KOPT-K1 (cell line): ENCODE data around the gene IVNS1ABP.
A peak's percentile ranks its signal among the peaks of the same experiment; 100 is the strongest.
"Not testable (repeated sequence)": the region's sequence is repeated elsewhere in the genome, so short reads cannot be mapped to it uniquely, and the experiment has no call there.

ENCODE experiments used
- H3K27ac ChIP-seq: fragments of 200-600 bp; sonication (generic); 2 replicates; pipeline ENCODE4 v1.5.1; 2016; ENCODE audit warnings: antibody characterized with exemption, mild to moderate bottlenecking, low read depth, low read length; ENCODE audit not compliant: poor library complexity, severe bottlenecking
- H3K36me3 ChIP-seq: fragments of 200-600 bp; sonication (generic); 2 replicates; pipeline ENCODE4 v1.5.1; 2017; ENCODE audit warnings: antibody characterized with exemption, mild to moderate bottlenecking, low read length, moderate library complexity; ENCODE audit not compliant: insufficient read depth
- H3K9me3 ChIP-seq: fragments of 200-600 bp; sonication (generic); 2 replicates; pipeline ENCODE4 v1.5.1; 2017; ENCODE audit warnings: antibody characterized with exemption, low read length, mild to moderate bottlenecking; ENCODE audit not compliant: insufficient read depth, poor library complexity, severe bottlenecking

The IVNS1ABP gene

DNA sequence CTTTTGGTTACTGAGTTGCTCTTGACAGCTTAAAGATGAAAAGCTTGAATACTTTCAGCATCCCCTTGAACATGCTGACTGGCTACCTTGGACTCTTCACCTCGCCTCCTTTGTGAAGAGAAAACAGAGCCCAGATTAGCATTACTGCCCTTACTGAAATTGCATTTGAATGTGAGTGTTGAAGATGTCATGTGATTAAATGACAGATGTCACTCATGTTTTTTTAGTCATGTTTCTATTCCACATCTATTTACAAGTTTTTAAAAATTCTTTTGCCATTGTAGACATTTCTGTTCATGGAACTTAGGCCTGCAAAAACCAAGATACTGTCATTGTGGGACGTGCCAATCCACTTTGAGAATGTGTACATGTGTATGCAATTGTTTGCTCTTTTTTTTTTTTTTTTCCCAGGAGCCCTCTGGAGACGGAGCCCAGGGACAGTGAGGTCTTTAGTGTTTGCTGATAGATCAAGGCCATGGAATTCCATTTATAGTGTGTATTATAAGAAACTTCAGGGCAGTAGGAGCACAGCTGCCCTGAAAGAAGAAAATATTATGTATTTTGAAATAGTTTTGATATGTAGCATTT, 25.7 kb upstream of the IVNS1ABP start:
- Histone ChIP-seq H3K36me3 (no peaks in the 10 kb centered on the region), H3K27ac (no peak overlapping the region), H3K9me3 (no peaks in the 10 kb centered on the region)

DNA sequence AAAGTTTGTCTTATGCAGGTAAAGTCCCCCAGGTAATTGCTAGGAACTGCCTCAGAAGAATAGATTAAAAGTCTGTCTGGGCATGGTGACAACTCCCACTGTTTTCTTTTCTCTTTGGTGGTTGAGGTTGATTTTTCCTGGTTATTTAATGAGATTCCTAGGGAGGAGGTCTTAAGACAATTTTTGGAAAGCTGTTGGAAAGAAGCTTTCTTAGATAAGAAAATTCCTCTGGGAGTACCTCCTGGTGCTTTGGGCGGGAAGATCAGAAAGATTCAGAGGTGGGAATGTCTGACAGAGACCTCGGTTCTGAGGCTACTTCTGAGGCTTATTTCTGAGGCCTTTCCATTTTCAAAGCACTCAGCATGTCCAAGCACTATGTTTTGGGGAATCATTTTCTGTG, 25.0 kb upstream of the IVNS1ABP start:
- Histone ChIP-seq H3K9me3 (no peaks in the 10 kb centered on the region), H3K36me3 (no peaks in the 10 kb centered on the region)

GRCh38 chr1:185341196-185341781, 24.2 kb upstream of the IVNS1ABP start:
- no peaks in the 10 kb centered on the region for H3K36me3 ChIP-seq
- H3K27ac ChIP-seq = no peak overlapping the region
- H3K9me3 ChIP-seq = no peaks in the 10 kb centered on the region

More for the DNA sequence above, 25.0 kb upstream of the IVNS1ABP start:
- no peak overlapping the region for H3K27ac ChIP-seq

DNA sequence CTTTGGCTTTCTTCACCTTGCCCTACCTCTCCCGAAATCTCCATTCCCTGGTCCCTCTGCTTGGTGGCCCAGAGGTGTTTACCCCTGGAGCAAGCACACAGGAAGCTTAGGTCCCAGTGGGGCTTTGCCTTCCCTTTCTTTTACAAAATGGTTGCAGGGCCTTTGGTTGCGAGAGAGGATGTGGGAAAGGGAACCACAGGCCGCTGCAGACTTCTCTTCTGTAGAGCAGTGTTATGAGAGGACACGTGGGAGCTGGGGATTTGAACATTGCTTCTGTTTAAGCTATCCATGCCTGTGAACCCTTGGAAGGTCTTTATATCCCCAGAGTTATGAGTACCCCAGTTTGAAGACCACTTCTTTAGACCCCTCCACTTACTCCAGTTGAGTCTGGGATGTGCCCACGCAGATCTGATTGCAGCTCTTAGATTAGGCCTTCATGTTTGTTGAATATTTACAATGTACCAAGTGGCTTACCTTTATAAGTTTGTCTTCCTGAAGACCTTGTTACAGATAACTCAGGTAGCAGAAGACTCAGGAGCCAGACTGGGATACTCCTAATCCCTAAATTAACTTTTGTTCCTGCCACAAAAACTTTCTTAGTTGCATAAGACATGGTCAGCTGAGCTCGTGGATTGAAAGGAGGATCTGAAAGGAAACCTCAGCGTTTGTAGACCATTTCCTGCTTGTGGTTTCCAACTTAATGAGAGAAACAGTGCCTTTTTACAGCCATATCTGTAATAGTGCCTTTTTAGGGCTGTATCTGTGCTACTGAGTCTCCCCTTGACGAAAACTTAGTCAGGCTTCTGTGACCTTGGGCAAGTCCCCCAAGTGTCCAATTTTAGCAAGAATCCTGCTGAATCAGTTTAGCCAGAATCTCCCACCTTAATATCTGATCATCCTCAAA, 21.9 kb upstream of the IVNS1ABP start:
- H3K9me3 ChIP-seq = no peaks in the 10 kb centered on the region
- H3K27ac ChIP-seq = peak overlapping the region; percentile 44
- no peaks in the 10 kb centered on the region for H3K36me3 ChIP-seq

DNA sequence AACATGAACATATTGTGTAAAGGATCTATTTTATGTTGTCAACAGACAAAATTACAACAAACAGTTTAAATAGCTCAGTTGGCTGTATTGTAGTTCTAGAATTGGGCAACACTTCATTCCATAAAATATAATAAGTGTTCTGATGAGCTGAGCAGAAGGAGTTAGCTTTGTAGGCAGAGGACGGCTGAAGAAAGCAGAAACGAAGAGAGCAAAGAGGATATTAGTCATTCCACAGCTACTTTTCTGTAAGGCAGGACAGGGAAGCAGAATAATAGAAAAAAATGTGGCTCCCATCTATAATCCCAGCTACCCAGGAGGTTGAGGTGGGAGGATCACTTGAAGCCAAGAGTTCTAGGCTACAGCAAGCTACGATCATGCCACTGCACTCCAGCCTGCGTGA, 20.2 kb upstream of the IVNS1ABP start:
- Histone ChIP-seq H3K27ac (no peak overlapping the region), H3K9me3 (no peaks in the 10 kb centered on the region), H3K36me3 (no peaks in the 10 kb centered on the region)

DNA sequence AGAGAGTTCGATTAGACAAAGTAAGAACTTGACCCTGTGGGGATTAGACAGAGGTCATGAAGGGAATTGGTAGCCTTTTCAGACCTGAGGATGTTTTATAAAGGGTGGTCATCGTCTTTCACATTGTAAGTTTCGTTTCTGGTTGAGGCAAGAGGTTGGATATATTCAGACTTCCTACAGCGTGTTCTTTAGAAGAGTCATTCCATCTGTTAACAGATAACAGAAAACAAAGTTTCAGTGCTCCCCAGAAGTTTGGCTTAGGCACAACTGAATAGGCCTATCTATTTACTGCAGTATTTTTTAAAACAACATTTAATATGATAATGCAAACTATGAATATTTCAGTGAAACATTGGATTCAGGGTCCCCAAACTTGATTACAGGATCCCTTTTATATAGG, 17.1 kb upstream of the IVNS1ABP start:
- no peaks in the 10 kb centered on the region for H3K36me3 ChIP-seq
- no peak overlapping the region for H3K27ac ChIP-seq

DNA sequence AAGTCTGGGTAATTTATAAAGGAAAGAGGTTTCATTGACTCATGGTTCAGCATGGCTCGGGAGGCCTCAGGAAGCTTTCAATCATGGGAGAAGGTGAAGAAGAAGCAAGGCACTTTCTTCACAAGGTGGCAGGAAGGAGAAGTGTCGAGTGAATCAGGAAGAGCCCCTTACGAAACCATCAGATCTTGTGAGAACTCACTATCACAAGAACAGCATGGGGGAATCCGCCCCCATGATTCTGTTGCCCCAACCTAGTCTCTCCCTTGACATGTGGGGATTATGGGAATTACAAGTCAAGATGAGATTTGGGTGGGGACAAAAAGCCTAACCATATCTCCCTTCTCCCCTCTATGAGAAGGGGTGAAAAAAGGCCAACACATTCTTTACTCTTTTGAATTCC, 11.2 kb upstream of the IVNS1ABP start:
- Histone ChIP-seq H3K9me3 (no peaks in the 10 kb centered on the region), H3K27ac (no peak overlapping the region), H3K36me3 (no peaks in the 10 kb centered on the region)

More for the DNA sequence above, 17.1 kb upstream of the IVNS1ABP start:
- H3K9me3 ChIP-seq = no peaks in the 10 kb centered on the region

GRCh38 chr1:185325413-185325812, 8.4 kb upstream of the IVNS1ABP start:
- H3K27ac ChIP-seq = no peak overlapping the region
- no peaks in the 10 kb centered on the region for H3K9me3 ChIP-seq
- no peaks in the 10 kb centered on the region for H3K36me3 ChIP-seq

- Histone ChIP-seq H3K9me3 (no peaks in the 10 kb centered on the region), H3K27ac (no peak overlapping the region), H3K36me3 (no peaks in the 10 kb centered on the region)
Observed at GRCh38 chr1:185324118-185324517, 7.1 kb upstream of the IVNS1ABP start.

GRCh38 chr1:185322636-185323035, 5.6 kb upstream of the IVNS1ABP start:
- H3K9me3 ChIP-seq = no peaks in the 10 kb centered on the region
- H3K36me3 ChIP-seq = no peaks in the 10 kb centered on the region
- H3K27ac ChIP-seq = no peak overlapping the region

GRCh38 chr1:185321653-185322221, 4.7 kb upstream of the IVNS1ABP start:
- H3K9me3 ChIP-seq, H3K36me3 ChIP-seq, H3K27ac ChIP-seq: not testable (repeated sequence)

DNA sequence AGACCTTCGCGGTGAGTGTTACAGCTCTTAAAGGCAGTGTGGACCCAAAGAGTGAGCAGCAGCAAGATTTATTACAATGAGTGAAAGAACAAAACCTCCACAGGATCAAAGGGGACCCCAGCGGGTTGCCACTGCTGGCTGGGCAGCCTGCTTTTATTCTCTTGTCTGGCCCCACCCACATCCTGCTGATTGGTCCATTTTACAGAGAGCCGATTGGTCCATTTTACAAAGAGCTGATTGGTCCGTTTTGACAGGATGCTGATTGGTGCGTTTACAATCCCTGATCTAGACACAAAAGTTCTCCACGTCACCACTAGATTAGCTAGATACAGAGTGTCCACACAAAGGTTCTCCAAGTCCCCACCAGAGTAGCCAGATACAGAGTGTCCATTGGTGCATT, 4.1 kb upstream of the IVNS1ABP start:
- not testable (repeated sequence) for H3K27ac ChIP-seq, H3K36me3 ChIP-seq, H3K9me3 ChIP-seq

DNA sequence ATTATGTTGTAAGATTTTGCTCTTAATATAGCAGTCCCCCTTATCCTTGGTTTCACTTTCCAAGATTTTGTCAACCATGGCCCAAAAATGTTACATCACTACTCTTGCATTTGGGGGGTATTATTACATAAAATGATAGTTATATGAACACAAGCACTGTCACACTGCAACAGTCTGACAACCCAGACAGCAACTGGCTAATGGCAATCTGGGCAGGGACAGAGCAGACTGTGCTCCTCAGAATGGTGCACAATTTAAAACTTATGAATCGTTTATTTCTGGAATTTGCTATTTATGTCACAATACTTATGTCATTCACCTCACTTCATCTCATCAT, 2.1 kb upstream of the IVNS1ABP start:
- 0 out of 2 replicates have a peak, but pooled peaks cover 9% of the 10 kb centered on the region for H3K36me3 ChIP-seq
- H3K27ac ChIP-seq = no peak overlapping the region
- H3K9me3 ChIP-seq = no peaks in the 10 kb centered on the region

GRCh38 chr1:185318431-185319138, 1.5 kb upstream of the IVNS1ABP start:
- H3K9me3 ChIP-seq = no peaks in the 10 kb centered on the region
- peak overlapping the region; percentile 95 for H3K27ac ChIP-seq
- H3K36me3 ChIP-seq = 0 out of 2 replicates have a peak, but pooled peaks cover 9% of the 10 kb centered on the region

DNA sequence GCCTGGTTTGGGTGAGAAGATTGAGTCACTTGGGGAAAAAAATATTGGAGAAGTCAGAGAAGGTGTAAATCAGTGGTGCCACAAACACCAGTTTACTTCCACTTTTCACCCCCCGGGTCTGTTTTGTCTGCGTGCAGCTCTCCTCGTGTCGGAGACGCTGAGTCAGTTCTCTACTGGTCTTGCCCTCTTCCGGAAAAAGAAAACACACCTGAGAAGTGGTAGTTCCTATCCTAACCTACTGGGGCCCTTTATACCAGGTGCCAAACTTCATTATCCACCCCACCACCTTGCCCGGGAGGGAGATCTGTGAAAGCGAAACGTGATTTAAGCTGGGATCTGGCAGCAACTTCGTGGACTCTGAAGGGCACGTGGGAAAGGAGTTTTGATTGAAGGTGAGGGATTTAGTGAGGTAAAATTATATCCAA, 855 bp upstream of the IVNS1ABP start:
- Histone ChIP-seq H3K9me3 (no peaks in the 10 kb centered on the region), H3K36me3 (0 out of 2 replicates have a peak, but pooled peaks cover 9% of the 10 kb centered on the region), H3K27ac (peak overlapping the region; percentile 95)
